AG08396 (cell line): Measurements from ENCODE around the gene LCMT2.

Experiments
- DNase-seq: peaks from one replicate; pipeline ENCODE4 v3.0.0; 2012; ENCODE audit warnings: low spot score, mixed read lengths

Gene LCMT2

GRCh38 chr15:43275740-43276562 is 54.4 kb downstream of the LCMT2 start:
- no peak for DNase-seq

GRCh38 chr15:43274136-43274535 is 56.2 kb downstream of the LCMT2 start:
- DNase-seq, result no peak
